ENCODE data around the gene GTPBP4.
A peak's percentile ranks its signal among the peaks of the same experiment; 100 is the strongest.
"Not testable (repeated sequence)": the region's sequence is repeated elsewhere in the genome, so short reads cannot be mapped to it uniquely, and the experiment has no call there.

The GTPBP4 gene

GRCh38 chr10:1024103-1024502, 35.9 kb downstream of the GTPBP4 start:
- no peak for DNase-seq

- DNase-seq: no peak
These were observed 37.4 kb downstream of the GTPBP4 start, which contains the start of gene IDI2 for GRCh38 chr10:1025683-1026082. Gene IDI2 (minus strand): TSS chr10:1025859. CDS start chr10:1024723, 1,136 bp downstream.

- DNase-seq: no peak
These were observed 38.3 kb downstream of the GTPBP4 start for GRCh38 chr10:1026578-1026977.

GRCh38 chr10:1029838-1030237, 41.6 kb downstream of the GTPBP4 start:
- no peak for DNase-seq

- peak in 1 of 56 donors; percentile 12 for DNase-seq
These were observed 45.4 kb downstream of the GTPBP4 start for GRCh38 chr10:1033601-1034000.

- peak in 23 of 56 donors; percentile 11 to 51 (median 29) for DNase-seq
These were observed 46.5 kb downstream of the GTPBP4 start for GRCh38 chr10:1034758-1035157.

- peak in 39 of 56 donors; percentile 8 to 78 (median 40) for DNase-seq
These were observed 47.0 kb downstream of the GTPBP4 start for GRCh38 chr10:1035201-1035600.

GRCh38 chr10:1036341-1036791, 48.1 kb downstream of the GTPBP4 start:
- peak in 27 of 56 donors; percentile 8 to 80 (median 39) for DNase-seq

GRCh38 chr10:1037098-1037497, 48.9 kb downstream of the GTPBP4 start:
- DNase-seq: peak in 28 of 56 donors; percentile 5 to 62 (median 30)

- DNase-seq: not testable (repeated sequence)
These were observed 50.5 kb downstream of the GTPBP4 start for GRCh38 chr10:1038769-1039168.

GRCh38 chr10:1040133-1040532, 51.9 kb downstream of the GTPBP4 start:
- DNase-seq: no peak

GRCh38 chr10:1041514-1041913, 53.3 kb downstream of the GTPBP4 start:
- DNase-seq: no peak

- DNase-seq: peak in 3 of 56 donors; percentile 13 to 22 (median 20)
These were observed 55.3 kb downstream of the GTPBP4 start for GRCh38 chr10:1043532-1043995.

GRCh38 chr10:1044146-1044545, 55.9 kb downstream of the GTPBP4 start:
- DNase-seq: no peak

- no peak for DNase-seq
These were observed 56.7 kb downstream of the GTPBP4 start for GRCh38 chr10:1044964-1045363.

- DNase-seq: no peak
These were observed 57.2 kb downstream of the GTPBP4 start for GRCh38 chr10:1045415-1045814.

- peak in 1 of 56 donors; percentile 46 for DNase-seq
These were observed 59.7 kb downstream of the GTPBP4 start for GRCh38 chr10:1047937-1048336.

- DNase-seq: peak in 14 of 56 donors; percentile 40 to 80 (median 58)
These were observed 60.1 kb downstream of the GTPBP4 start for GRCh38 chr10:1048349-1048731.

GRCh38 chr10:1048732-1049424, 60.6 kb downstream of the GTPBP4 start, which contains the start of gene IDI1:
Gene IDI1 (minus strand): TSS chr10:1049119. CDS start chr10:1049003, 116 bp downstream.
- DNase-seq: peak; percentile 91 to 100 (median 98)

GRCh38 chr10:1049425-1049958, 61.3 kb downstream of the GTPBP4 start:
- peak in 2 of 56 donors; percentile 68 to 69 for DNase-seq

- no peak for DNase-seq
These were observed 61.9 kb downstream of the GTPBP4 start for GRCh38 chr10:1050145-1050544.

- DNase-seq: no peak
These were observed 62.3 kb downstream of the GTPBP4 start for GRCh38 chr10:1050554-1050953.

GRCh38 chr10:1054684-1055083, 66.5 kb downstream of the GTPBP4 start:
- no peak for DNase-seq

Data from nucleus accumbens (tissue), 56 donors.